ENCODE results near the gene ADSS1. TPM values are rescaled to one million over a fixed set of nuclear protein-coding genes. Genes with fewer than 3 reads are reported as not detected.

The ADSS1 gene
- total RNA-seq, 1 donor from 2014 or later = 3.7 TPM

DNA sequence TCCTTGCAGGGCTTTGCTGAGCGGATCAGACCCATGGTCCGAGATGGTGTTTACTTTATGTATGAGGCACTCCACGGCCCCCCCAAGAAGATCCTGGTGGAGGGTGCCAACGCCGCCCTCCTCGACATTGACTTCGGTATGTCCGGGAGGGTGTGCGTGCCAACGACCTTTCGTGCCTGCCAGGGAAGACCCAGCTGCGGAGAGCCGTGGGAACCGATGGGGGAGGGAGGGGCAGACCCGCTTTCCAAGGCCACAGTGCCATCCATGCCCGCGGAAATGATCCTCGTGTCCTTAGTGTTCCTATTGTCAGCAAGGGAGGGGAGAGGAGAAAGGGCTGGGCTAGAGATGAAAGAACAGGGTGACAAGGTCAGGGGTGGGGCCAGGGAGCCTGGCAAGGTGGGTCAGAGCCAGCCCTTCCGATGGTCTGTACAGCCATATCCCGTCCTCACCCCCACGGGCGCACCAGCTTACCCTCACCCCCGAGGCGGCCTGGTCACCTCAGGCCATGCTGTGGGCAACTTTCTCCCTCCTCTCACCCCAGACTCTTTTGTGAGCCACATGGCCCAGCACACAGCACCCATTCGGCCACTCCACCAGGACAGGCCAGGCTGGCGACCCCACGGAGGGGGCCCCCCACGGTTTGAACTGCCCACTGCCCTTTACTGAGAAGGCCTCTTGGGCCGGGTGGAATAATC lies 17.2 kb downstream of the ADSS1 start:
- Mint-ChIP-seq H3K4me1 (ENCODE audit: unreplicated experiment) (peaks cover 11% of the 10 kb centered on the region), H3K27ac (ENCODE audit: unreplicated experiment) (no peak overlapping the region), H3K27me3 (ENCODE audit: unreplicated experiment) (no peaks in the 10 kb centered on the region), H3K36me3 (ENCODE audit: unreplicated experiment) (no peaks in the 10 kb centered on the region), H3K4me3 (ENCODE audit: unreplicated experiment) (no peak overlapping the region), H3K9me3 (ENCODE audit: unreplicated experiment) (no peaks in the 10 kb centered on the region)
- DNase-seq (ENCODE audit: extremely low spot score, unreplicated experiment) = no peak
- TF ChIP-seq, protein P1, sequence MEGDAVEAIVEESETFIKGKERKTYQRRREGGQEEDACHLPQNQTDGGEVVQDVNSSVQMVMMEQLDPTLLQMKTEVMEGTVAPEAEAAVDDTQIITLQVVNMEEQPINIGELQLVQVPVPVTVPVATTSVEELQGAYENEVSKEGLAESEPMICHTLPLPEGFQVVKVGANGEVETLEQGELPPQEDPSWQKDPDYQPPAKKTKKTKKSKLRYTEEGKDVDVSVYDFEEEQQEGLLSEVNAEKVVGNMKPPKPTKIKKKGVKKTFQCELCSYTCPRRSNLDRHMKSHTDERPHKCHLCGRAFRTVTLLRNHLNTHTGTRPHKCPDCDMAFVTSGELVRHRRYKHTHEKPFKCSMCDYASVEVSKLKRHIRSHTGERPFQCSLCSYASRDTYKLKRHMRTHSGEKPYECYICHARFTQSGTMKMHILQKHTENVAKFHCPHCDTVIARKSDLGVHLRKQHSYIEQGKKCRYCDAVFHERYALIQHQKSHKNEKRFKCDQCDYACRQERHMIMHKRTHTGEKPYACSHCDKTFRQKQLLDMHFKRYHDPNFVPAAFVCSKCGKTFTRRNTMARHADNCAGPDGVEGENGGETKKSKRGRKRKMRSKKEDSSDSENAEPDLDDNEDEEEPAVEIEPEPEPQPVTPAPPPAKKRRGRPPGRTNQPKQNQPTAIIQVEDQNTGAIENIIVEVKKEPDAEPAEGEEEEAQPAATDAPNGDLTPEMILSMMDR (IDR thresholded peaks at IDR 0.05) = no peak

DNA sequence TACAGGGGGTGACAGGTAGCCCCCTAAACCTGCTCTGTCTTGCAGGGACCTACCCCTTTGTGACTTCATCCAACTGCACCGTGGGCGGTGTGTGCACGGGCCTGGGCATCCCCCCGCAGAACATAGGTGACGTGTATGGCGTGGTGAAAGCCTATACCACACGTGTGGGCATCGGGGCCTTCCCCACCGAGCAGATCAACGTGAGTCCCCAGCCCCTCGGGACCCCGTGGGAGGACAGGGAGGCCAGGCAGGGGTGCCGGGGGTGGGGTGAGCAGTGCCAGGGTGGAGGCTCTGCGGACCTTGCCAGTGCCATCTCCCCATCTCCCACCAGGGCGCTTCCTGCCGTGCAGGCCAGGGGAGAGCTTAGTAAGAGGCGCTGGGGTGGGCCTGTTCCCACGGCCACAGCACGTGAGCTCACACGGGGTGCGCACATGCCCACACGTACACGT lies 17.8 kb downstream of the ADSS1 start:
- Mint-ChIP-seq H3K27ac (ENCODE audit: unreplicated experiment) (no peak overlapping the region), H3K4me1 (ENCODE audit: unreplicated experiment) (peaks cover 10% of the 10 kb centered on the region), H3K36me3 (ENCODE audit: unreplicated experiment) (no peaks in the 10 kb centered on the region), H3K4me3 (ENCODE audit: unreplicated experiment) (no peak overlapping the region), H3K27me3 (ENCODE audit: unreplicated experiment) (no peaks in the 10 kb centered on the region), H3K9me3 (ENCODE audit: unreplicated experiment) (no peaks in the 10 kb centered on the region)
- TF ChIP-seq, protein P1 (IDR thresholded peaks at IDR 0.05) = no peak
- no peak for DNase-seq (ENCODE audit: extremely low spot score, unreplicated experiment)

DNA sequence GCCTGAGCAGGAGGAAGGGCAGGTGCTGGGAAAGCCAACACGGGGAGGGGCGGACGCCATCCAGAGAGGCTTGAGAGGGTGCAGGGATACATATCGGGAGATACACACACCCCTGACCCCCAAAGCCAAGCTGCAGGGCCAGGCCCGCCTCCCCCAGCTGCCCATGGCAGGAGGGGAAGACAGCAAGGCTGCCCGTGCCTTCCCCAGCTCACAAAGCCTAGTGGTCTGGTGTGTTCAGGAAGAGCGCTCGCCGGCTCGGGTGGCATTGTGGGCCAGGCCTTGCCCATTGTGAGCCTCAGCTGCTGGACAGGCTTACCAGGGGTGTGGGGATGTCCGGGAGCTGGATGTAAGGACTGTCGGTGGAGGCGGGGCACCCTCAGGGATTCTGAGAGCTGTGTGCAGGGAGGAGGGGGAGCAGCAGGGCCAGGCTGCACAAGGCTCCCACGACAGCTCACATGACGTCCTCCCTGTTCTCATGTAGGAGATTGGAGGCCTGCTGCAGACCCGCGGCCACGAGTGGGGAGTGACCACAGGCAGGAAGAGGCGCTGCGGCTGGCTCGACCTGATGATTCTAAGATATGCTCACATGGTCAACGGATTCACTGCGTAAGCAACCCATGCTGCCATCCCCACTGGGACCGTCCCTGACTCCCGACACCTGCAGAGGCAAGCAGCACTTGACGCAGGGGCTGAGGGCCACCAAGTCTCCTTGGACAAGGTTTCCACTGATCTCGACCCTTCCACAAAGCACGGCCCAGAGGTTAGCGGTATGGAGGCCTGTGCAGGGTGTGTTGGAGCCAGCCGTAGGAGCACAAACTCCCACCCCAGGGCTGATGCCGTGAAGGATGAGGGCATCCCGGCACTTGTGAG lies 18.8 kb downstream of the ADSS1 start:
- TF ChIP-seq, protein P1 (IDR thresholded peaks at IDR 0.05) = no peak
- peaks cover 12% of the 10 kb centered on the region for H3K4me1 Mint-ChIP-seq (ENCODE audit: unreplicated experiment)
- no peak overlapping the region for H3K4me3 Mint-ChIP-seq (ENCODE audit: unreplicated experiment)
- no peaks in the 10 kb centered on the region for H3K9me3 Mint-ChIP-seq (ENCODE audit: unreplicated experiment)
- no peak for DNase-seq (ENCODE audit: extremely low spot score, unreplicated experiment)
- no peak overlapping the region for H3K27ac Mint-ChIP-seq (ENCODE audit: unreplicated experiment)
- H3K36me3 Mint-ChIP-seq (ENCODE audit: unreplicated experiment) = no peaks in the 10 kb centered on the region
- H3K27me3 Mint-ChIP-seq (ENCODE audit: unreplicated experiment) = no peaks in the 10 kb centered on the region

- DNase-seq (ENCODE audit: extremely low spot score, unreplicated experiment) = no peak
- no peak overlapping the region for H3K27ac Mint-ChIP-seq (ENCODE audit: unreplicated experiment)
- TF ChIP-seq, protein P1 (IDR thresholded peaks at IDR 0.05) = no peak
These were observed 19.7 kb downstream of the ADSS1 start for GRCh38 chr14:104743461-104744380.

More at GRCh38 chr14:104743461-104744380, 19.7 kb downstream of the ADSS1 start:
- Mint-ChIP-seq H3K36me3 (ENCODE audit: unreplicated experiment) (no peaks in the 10 kb centered on the region), H3K4me3 (ENCODE audit: unreplicated experiment) (no peak overlapping the region), H3K9me3 (ENCODE audit: unreplicated experiment) (no peaks in the 10 kb centered on the region), H3K4me1 (ENCODE audit: unreplicated experiment) (peaks cover 21% of the 10 kb centered on the region), H3K27me3 (ENCODE audit: unreplicated experiment) (no peaks in the 10 kb centered on the region)

Data from osteocyte (in vitro differentiated cells).